GM23338 (cell line): Measurements from ENCODE around the gene RTN3. TPM values are rescaled to one million over a fixed set of nuclear protein-coding genes. Genes with fewer than 3 reads are reported as not detected.

Source experiments
- ATAC-seq: fragments of 200-7000 bp; cut with Tn5 transposase; 3 replicates; pipeline ENCODE4 v1.9.1; 2020
- DNase-seq: peaks from one replicate; pipeline ENCODE4 v3.0.0-alpha.2; 2015; ENCODE audit warnings: low spot score
- H2AFZ ChIP-seq: fragments of 200-600 bp; sonication (generic); 2 replicates; pipeline ENCODE4 v1.8.0; 2016; ENCODE audit warnings: antibody characterized with exemption, mild to moderate bottlenecking, moderate library complexity
- H3F3A ChIP-seq: fragments of 200-600 bp; sonication (generic); replicated peaks from 2 replicates; pipeline ENCODE4 v1.8.0; 2017; ENCODE audit warnings: antibody characterized with exemption, mixed run types, low read depth
- H3K27ac ChIP-seq: fragments of 200-600 bp; sonication (generic); 2 replicates; pipeline ENCODE4 v1.6.1; 2016; ENCODE audit warnings: low read depth
- H3K27me3 ChIP-seq: fragments of 200-600 bp; sonication (generic); 2 replicates; pipeline ENCODE4 v1.8.0; 2016; ENCODE audit warnings: mild to moderate bottlenecking, mixed run types, moderate library complexity; ENCODE audit not compliant: insufficient read depth
- H3K36me3 ChIP-seq: fragments of 200-600 bp; sonication (generic); 2 replicates; pipeline ENCODE4 v1.8.0; 2016; ENCODE audit warnings: mild to moderate bottlenecking; ENCODE audit not compliant: insufficient read depth
- H3K4me1 ChIP-seq: fragments of 200-600 bp; sonication (generic); 2 replicates; pipeline ENCODE4 v1.8.0; 2016; ENCODE audit warnings: mild to moderate bottlenecking, moderate library complexity; ENCODE audit not compliant: insufficient read depth
- H3K4me2 ChIP-seq: fragments of 200-600 bp; sonication (generic); 2 replicates; pipeline ENCODE4 v1.7.1; 2017; ENCODE audit warnings: mixed run types
- H3K4me3 ChIP-seq: fragments of 200-600 bp; sonication (generic); 2 replicates; pipeline ENCODE4 v1.6.1; 2016; ENCODE audit warnings: mixed run types
- H3K79me2 ChIP-seq: fragments of 200-600 bp; sonication (generic); replicated peaks from 2 replicates; pipeline ENCODE4 v1.8.0; 2017; ENCODE audit warnings: mild to moderate bottlenecking; ENCODE audit not compliant: insufficient read depth
- H3K9me2 ChIP-seq: fragments of 200-600 bp; sonication (generic); 2 replicates; pipeline ENCODE4 v1.8.0; 2017; ENCODE audit not compliant: insufficient read depth
- H4K20me1 ChIP-seq: fragments of 200-600 bp; sonication (generic); replicated peaks from 2 replicates; pipeline ENCODE4 v1.8.0; 2017; ENCODE audit warnings: mild to moderate bottlenecking; ENCODE audit not compliant: insufficient read depth
- H3K27ac Mint-ChIP-seq: 2 replicates; pipeline ENCODE4 v1.8.0; 2020; ENCODE audit warnings: inconsistent platforms, mild to moderate bottlenecking, moderate library complexity, mixed read lengths
- H3K27me3 Mint-ChIP-seq: 3 replicates; pipeline ENCODE4 v1.8.0; 2022; ENCODE audit warnings: low read depth, mild to moderate bottlenecking, moderate library complexity, mixed read lengths, inconsistent platforms; ENCODE audit not compliant: insufficient read depth, poor library complexity
- H3K36me3 Mint-ChIP-seq: 3 replicates; pipeline ENCODE4 v1.8.0; 2021; ENCODE audit warnings: low read depth, mild to moderate bottlenecking, inconsistent platforms, moderate library complexity, mixed read lengths
- H3K4me1 Mint-ChIP-seq: 3 replicates; pipeline ENCODE4 v1.8.0; 2020; ENCODE audit warnings: mild to moderate bottlenecking, inconsistent platforms, mixed read lengths
- H3K4me3 Mint-ChIP-seq: 3 replicates; pipeline ENCODE4 v1.8.0; 2021; ENCODE audit warnings: moderate library complexity, mild to moderate bottlenecking, inconsistent platforms, mixed read lengths
- H3K9me3 Mint-ChIP-seq: 3 replicates; pipeline ENCODE4 v1.8.0; 2020; ENCODE audit warnings: moderate library complexity, mild to moderate bottlenecking, inconsistent platforms, mixed read lengths
- CREB1 ChIP-seq: fragments of 250-450 bp; sonication (Bioruptor Pico); IDR thresholded peaks from 2 replicates; pipeline ENCODE4 v1.5.0; 2020; ENCODE audit warnings: low read depth, mild to moderate bottlenecking, moderate library complexity
- CTCF ChIP-seq, 2 experiments: fragments of 200-600 bp in 1 of 2; sonication (generic) in 1 of 2; conservative IDR thresholded peaks; 2 replicates each; pipeline versions ENCODE4 v1.5.1 to v1.6.1; 2016 to 2017; ENCODE audit warnings: antibody characterized with exemption in 2 of 2, low read depth in 2 of 2, mild to moderate bottlenecking in 2 of 2, moderate library complexity in 1 of 2
- ETS1 ChIP-seq: IDR thresholded peaks from 2 replicates; pipeline ENCODE4 v1.6.1; 2016; ENCODE audit warnings: antibody characterized with exemption
- EZH2 ChIP-seq: fragments of 200-600 bp; sonication (generic); IDR thresholded peaks from one replicate; pipeline ENCODE4 v1.8.0; 2017; ENCODE audit warnings: antibody characterized with exemption, mild to moderate bottlenecking, low read depth; ENCODE audit not compliant: unreplicated experiment
- EZH2phosphoT487 ChIP-seq: fragments of 200-600 bp; sonication (generic); IDR thresholded peaks from one replicate; pipeline ENCODE4 v1.8.1; 2018; ENCODE audit warnings: antibody characterized with exemption; ENCODE audit not compliant: unreplicated experiment
- JUNB ChIP-seq: IDR thresholded peaks from one replicate; pipeline ENCODE4 v1.6.1; 2016; ENCODE audit warnings: antibody characterized with exemption; ENCODE audit not compliant: unreplicated experiment
- NANOG ChIP-seq: IDR thresholded peaks from 2 replicates; pipeline ENCODE4 v1.6.1; 2016; ENCODE audit warnings: antibody characterized with exemption, borderline replicate concordance
- POLR2AphosphoS5 ChIP-seq: IDR thresholded peaks from 2 replicates; pipeline ENCODE4 v1.6.1; 2016; ENCODE audit warnings: antibody characterized with exemption, low read depth
- REST ChIP-seq: IDR thresholded peaks from one replicate; pipeline ENCODE4 v1.6.1; 2018; ENCODE audit warnings: antibody characterized with exemption; ENCODE audit not compliant: unreplicated experiment
- STAT1 ChIP-seq: IDR thresholded peaks from one replicate; pipeline ENCODE4 v1.6.1; 2016; ENCODE audit warnings: antibody characterized with exemption; ENCODE audit not compliant: unreplicated experiment
- ZNF114 ChIP-seq: fragments of 250-450 bp; sonication (Bioruptor Pico); IDR thresholded peaks from 2 replicates; pipeline ENCODE4 v1.5.0; 2020; ENCODE audit warnings: mild to moderate bottlenecking, moderate library complexity
- ZNF331 ChIP-seq: fragments of 250-450 bp; sonication (Bioruptor Pico); IDR thresholded peaks from 2 replicates; pipeline ENCODE4 v1.5.0; 2020; ENCODE audit warnings: low read depth, mild to moderate bottlenecking, moderate library complexity
- ZNF462 ChIP-seq: fragments of 250-450 bp; sonication (Bioruptor Pico); IDR thresholded peaks from 2 replicates; pipeline ENCODE4 v1.5.0; 2020; ENCODE audit warnings: mild to moderate bottlenecking, moderate library complexity
- polyA plus RNA-seq: library from polyadenylated mRNA; unstranded; fragments of >200 nt; fragmentation: Nextera tagmentation; extraction: Ambion mirVana; gene quantifications from 2 replicates; pipeline ENCODE4 v1.2.1, GENCODE V29; 2016
- total RNA-seq: library from RNA; depleted of rRNA; stranded (reverse); fragments of >200 nt; shearing (Covaris generic); gene quantifications from 2 replicates; pipeline ENCODE4 v1.2.3, GENCODE V29; 2014

The RTN3 gene
- total and polyA plus RNA-seq, 2 experiments from 2014 or later: 138 to 162 TPM

GRCh38 chr11:63767565-63768236 lies 86.4 kb downstream of the RTN3 start:
- Histone ChIP-seq H3K79me2 (peaks cover 30% of the 10 kb centered on the region), H3K36me3 (no peaks in the 10 kb centered on the region), H3K27ac (peak overlapping the region; percentile 74), H3K4me3 (peak overlapping the region; percentile 88), H3K4me1 (peaks cover 37% of the 10 kb centered on the region), H3K9me2 (no peaks in the 10 kb centered on the region), H2AFZ (no peak overlapping the region), H3F3A (peaks cover 12% of the 10 kb centered on the region; the same call in 1 of the 2 replicates), H3K27me3 (peaks cover 30% of the 10 kb centered on the region), H4K20me1 (peaks cover 12% of the 10 kb centered on the region), H3K4me2 (peak overlapping the region; percentile 98)
- peak; percentile 11 for ATAC-seq
- no peak for TF ChIP-seq ETS1
- no peak for TF ChIP-seq ZNF462 (CRISPR knock-in tag)
- TF ChIP-seq CREB1: no peak
- no peak for TF ChIP-seq EZH2
- TF ChIP-seq CTCF (conservative IDR thresholded peaks at IDR 0.05; ENCODE audit: low read depth in 2 of 2): peak in 1 of 2 experiments; percentile 10; a peak in 1 of 4 replicates
- TF ChIP-seq JUNB: no peak
- no peak for TF ChIP-seq EZH2phosphoT487
- TF ChIP-seq POLR2AphosphoS5: peak; percentile 86
- no peak for TF ChIP-seq ZNF331
- no peak for TF ChIP-seq STAT1
- no peak for TF ChIP-seq REST
- TF ChIP-seq ZNF114 (CRISPR knock-in tag): no peak
- no peak for TF ChIP-seq NANOG
- peaks cover 14% of the 10 kb centered on the region; the same call in 2 of the 3 replicates for H3K36me3 Mint-ChIP-seq
- peaks cover 42% of the 10 kb centered on the region for H3K27me3 Mint-ChIP-seq
- H3K4me3 Mint-ChIP-seq: peak overlapping the region; percentile 91
- DNase-seq: peak; percentile 99
- peak overlapping the region; percentile 95 for H3K27ac Mint-ChIP-seq
- H3K4me1 Mint-ChIP-seq: peaks cover 37% of the 10 kb centered on the region
- peaks cover 3% of the 10 kb centered on the region; the same call in 1 of the 3 replicates for H3K9me3 Mint-ChIP-seq
